Tibial nerve (tissue), 4 donors: ENCODE data around the gene SSH3. TPM values are rescaled to one million over a fixed set of nuclear protein-coding genes. Genes with fewer than 3 reads are reported as not detected.
A peak's percentile ranks its signal among the peaks of the same experiment; 100 is the strongest.

ENCODE experiments used
- DNase-seq, 2 donors: peaks; one replicate each; pipeline ENCODE4 v3.0.0-alpha.2; 2019; ENCODE audit warnings: low spot score in 2 of 2
- H3K27ac ChIP-seq, 4 donors: fragments of 200-600 bp; sonication (generic) in 3 of 4; one replicate each; pipeline ENCODE4 v1.5.1; 2017 to 2019; ENCODE audit warnings: mild to moderate bottlenecking in 1 of 4
- H3K27me3 ChIP-seq, 2 donors: fragments of 200-600 bp; sonication (generic) in 1 of 2; one replicate each; pipeline versions ENCODE4 v1.5.1 to v1.6.0; 2017 to 2019
- H3K36me3 ChIP-seq, 3 donors: fragments of 200-600 bp; sonication (generic); one replicate each; pipeline ENCODE4 v1.5.1; 2018 to 2019
- H3K4me1 ChIP-seq, 4 donors: fragments of 200-600 bp; sonication (generic) in 3 of 4; one replicate each; pipeline ENCODE4 v1.5.1; 2017 to 2019
- H3K4me3 ChIP-seq, 4 donors: fragments of 200-600 bp; sonication (generic) in 3 of 4; one replicate each; pipeline ENCODE4 v1.5.1; 2017 to 2019; ENCODE audit warnings: mild to moderate bottlenecking in 1 of 4, moderate library complexity in 1 of 4
- H3K9me3 ChIP-seq, 4 donors: fragments of 200-600 bp; sonication (generic) in 3 of 4; one replicate each; pipeline ENCODE4 v1.5.1; 2017 to 2019
- EP300 ChIP-seq, 2 donors: sonication (generic); formaldehyde crosslinking; IDR thresholded peaks; one replicate each; pipeline ENCODE4 v1.6.1; 2017; ENCODE audit warnings: antibody characterized with exemption in 2 of 2, mild to moderate bottlenecking in 1 of 2
- POLR2A ChIP-seq, 2 donors: fragments of 450-650 bp; IDR thresholded peaks; one replicate each; pipeline ENCODE4 v1.6.1; 2017; ENCODE audit warnings: antibody characterized with exemption in 2 of 2, mild to moderate bottlenecking in 2 of 2, moderate library complexity in 2 of 2
- WGBS, 2 donors: methylation state at CpG; one replicate each; pipeline ENCODE4 v1.1.5; 2018; 5-methylcytosine and 5-hydroxymethylcytosine counted together
- total RNA-seq, 4 donors: library from RNA; depleted of rRNA; stranded (reverse); fragments of >200 nt; gene quantifications; one replicate each; pipeline ENCODE4 v1.1.0, GENCODE V29; 2016
- TF ChIP-seq, protein P1 (sequence below), 5 experiments: fragments of 200-600 bp in 3 of 5; fragments of 450-650 bp in 2 of 5; sonication (generic) in 3 of 5; IDR thresholded peaks; one replicate each; pipeline ENCODE4 v1.5.1; 2016 to 2019; ENCODE audit warnings: antibody characterized with exemption in 5 of 5, mild to moderate bottlenecking in 3 of 5, moderate library complexity in 2 of 5

The SSH3 gene
- total RNA-seq, 4 donors from 2014 or later = 28.5 to 51.6 (median 43.1) TPM

DNA sequence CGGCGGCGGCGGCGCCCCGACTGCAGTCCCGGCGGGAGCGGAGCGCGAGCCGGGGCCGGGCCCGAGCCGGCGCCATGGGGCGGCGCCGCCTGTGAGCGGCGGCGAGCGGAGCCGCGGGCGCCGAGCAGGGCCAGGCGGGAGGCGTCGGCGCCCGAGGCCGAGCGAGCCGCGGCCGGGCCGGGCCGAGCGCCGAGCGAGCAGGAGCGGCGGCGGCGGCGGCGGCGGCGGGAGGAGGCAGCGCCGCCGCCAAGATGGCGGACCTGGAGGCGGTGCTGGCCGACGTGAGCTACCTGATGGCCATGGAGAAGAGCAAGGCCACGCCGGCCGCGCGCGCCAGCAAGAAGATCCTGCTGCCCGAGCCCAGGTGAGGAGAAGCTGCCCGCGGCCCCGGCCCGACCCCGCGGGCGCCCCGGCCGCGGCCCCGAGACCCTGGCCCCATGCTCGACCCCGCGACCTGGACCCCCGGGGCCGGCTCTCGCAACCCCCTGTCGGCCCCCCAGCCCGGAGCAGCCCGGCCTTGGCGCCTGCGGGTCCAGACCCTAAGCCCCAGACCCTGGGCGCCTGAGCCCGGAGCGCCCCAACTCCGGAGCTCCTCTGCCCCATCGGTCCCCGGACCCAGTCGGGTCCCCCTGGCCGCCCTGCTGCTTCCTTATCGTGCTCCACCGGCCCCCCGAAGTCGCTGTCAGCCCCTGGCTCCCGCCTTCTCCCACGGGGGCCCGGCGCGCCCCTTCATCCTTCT is 36.7 kb upstream of the SSH3 start, which contains the start of gene GRK2:
GRK2 (plus strand) TSS at position 25 of the 739 bp plus-strand sequence; CDS start at position 252, 227 bp downstream.
- no peaks in the 10 kb centered on the region for H3K9me3 ChIP-seq
- peaks cover 0 to 4% (median 0%) of the 10 kb centered on the region in 3 donors for H3K36me3 ChIP-seq
- 1 to 2% methylated on average over 14 to 43 of the region's 103 CpGs for WGBS, 2 donors
- no peaks in the 10 kb centered on the region for H3K27me3 ChIP-seq
- peak within 1 kb of the TSS; percentile 76 to 99 (median 93) for H3K4me3 ChIP-seq
- TF ChIP-seq, protein P1, sequence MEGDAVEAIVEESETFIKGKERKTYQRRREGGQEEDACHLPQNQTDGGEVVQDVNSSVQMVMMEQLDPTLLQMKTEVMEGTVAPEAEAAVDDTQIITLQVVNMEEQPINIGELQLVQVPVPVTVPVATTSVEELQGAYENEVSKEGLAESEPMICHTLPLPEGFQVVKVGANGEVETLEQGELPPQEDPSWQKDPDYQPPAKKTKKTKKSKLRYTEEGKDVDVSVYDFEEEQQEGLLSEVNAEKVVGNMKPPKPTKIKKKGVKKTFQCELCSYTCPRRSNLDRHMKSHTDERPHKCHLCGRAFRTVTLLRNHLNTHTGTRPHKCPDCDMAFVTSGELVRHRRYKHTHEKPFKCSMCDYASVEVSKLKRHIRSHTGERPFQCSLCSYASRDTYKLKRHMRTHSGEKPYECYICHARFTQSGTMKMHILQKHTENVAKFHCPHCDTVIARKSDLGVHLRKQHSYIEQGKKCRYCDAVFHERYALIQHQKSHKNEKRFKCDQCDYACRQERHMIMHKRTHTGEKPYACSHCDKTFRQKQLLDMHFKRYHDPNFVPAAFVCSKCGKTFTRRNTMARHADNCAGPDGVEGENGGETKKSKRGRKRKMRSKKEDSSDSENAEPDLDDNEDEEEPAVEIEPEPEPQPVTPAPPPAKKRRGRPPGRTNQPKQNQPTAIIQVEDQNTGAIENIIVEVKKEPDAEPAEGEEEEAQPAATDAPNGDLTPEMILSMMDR (IDR thresholded peaks at IDR 0.05) = no peak
- TF ChIP-seq POLR2A (IDR thresholded peaks at IDR 0.05) (no peak), EP300 (IDR thresholded peaks at IDR 0.05) (no peak)
- DNase-seq = no peak
- peaks cover 5 to 74% (median 59%) of the 10 kb centered on the region in 4 donors for H3K4me1 ChIP-seq
- peak within 1 kb of the TSS; percentile 85 to 98 (median 94) for H3K27ac ChIP-seq

DNA sequence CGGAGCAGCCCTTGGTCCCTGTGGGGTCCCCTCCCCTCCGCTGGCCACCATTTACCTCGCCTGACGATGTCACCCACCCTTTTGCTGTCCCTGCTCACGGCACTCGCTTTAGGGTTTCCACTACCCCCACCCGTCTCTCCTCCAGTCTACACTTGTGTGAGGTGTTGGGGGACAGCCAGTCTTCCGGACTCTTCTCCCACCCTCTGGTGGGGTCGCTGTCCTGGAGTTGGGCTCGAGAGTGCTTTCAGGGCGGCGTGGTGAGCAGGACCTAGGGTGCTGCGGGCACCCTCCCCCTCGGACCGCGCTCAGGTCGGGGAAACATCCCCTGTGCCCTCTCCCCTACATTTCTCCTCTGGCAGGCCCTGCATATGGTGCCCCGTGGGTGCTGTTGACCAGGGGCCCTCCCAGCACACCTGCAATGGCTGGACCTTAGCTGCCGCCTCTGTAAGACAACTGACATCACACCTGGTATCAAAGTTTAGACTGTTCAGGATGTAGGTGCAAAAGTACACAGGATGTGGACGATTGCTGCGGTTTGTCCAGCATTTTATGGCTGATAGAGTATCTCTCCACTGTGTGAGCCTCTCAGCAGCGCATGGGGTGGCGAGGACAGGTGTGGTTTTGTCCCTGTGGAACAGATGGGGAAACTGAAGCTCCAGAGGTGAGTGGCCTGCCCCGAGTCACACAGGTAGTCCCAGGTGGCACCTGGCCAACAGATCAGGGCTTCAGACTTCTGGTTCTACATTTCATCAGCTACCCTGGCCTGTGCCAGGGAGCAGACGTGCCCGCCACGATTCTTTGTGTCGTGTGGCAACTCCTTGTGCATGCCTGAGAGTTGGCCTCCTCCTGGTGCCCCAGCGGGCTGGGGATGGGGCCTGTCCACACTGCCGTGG is 35.9 kb upstream of the SSH3 start:
- TF ChIP-seq, protein P1 (IDR thresholded peaks at IDR 0.05) = no peak
- no peak for TF ChIP-seq EP300 (IDR thresholded peaks at IDR 0.05)
- TF ChIP-seq POLR2A (IDR thresholded peaks at IDR 0.05) = no peak
- DNase-seq = no peak
- Histone ChIP-seq H3K4me1 (peaks cover 5 to 74% (median 59%) of the 10 kb centered on the region in 4 donors), H3K36me3 (peaks cover 0 to 8% (median 4%) of the 10 kb centered on the region in 3 donors), H3K9me3 (no peaks in the 10 kb centered on the region), H3K27ac (peak overlapping the region; percentile 83 to 98 (median 94)), H3K27me3 (no peaks in the 10 kb centered on the region), H3K4me3 (peak overlapping the region; percentile 76 to 99 (median 93))
- 17 to 18% methylated on average over 28 to 30 of the region's 30 CpGs for WGBS, 2 donors

DNA sequence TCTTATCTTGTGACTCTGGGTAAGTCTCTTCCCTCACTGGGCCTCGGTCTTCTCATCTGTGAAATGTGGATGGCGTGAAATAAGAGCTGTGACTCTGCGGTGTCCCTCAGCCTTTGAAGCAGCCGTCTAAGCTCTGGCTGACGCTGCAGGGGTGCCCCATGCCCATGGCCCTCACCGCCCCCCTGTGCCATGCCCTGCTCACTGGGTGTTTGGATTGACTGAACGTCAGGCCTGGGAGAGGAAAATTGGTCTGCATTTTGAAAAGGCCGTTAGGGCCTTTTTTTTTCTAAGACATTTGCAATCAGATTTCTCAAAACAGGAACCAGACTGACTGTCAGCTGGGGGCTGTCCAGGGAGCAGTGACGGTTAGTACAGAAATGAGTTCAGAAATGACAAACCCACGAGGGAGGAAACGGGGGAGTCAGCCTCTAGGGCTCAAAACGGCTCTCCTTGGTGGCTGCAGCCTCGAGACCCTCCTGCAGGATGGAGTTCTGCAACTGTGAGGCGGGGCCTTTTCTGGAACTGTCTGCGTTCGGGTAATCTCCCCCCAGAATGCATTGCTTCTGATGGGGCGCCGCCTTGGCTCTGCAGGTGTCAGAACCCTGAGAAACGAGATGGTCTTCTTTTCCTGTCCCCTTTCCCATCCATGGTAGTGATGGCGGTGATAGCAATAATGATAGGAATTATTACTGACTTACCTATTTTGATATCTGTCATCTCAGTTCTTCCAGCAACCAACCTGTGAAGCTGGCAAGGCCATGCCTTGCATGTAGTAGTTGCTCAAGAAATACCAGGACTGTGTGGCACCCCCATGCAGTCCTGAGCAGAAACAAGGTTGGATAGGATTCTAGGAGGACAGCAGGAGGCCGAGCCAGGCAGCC is 35.0 kb upstream of the SSH3 start:
- WGBS, 2 donors = 46 to 54% methylated on average over 21 of the region's 21 CpGs
- H3K9me3 ChIP-seq = no peaks in the 10 kb centered on the region
- peak overlapping the region; percentile 76 to 99 (median 93) for H3K4me3 ChIP-seq
- peak overlapping the region in 3 of 4 donors; percentile 92 to 98 (median 96) for H3K27ac ChIP-seq
- H3K27me3 ChIP-seq = no peaks in the 10 kb centered on the region
- peaks cover 5 to 74% (median 61%) of the 10 kb centered on the region in 4 donors for H3K4me1 ChIP-seq
- H3K36me3 ChIP-seq = peaks cover 0 to 10% (median 4%) of the 10 kb centered on the region in 3 donors
- no peak for DNase-seq
- TF ChIP-seq EP300 (IDR thresholded peaks at IDR 0.05) = no peak
- no peak for TF ChIP-seq POLR2A (IDR thresholded peaks at IDR 0.05)
- TF ChIP-seq, protein P1 (IDR thresholded peaks at IDR 0.05) = no peak

DNA sequence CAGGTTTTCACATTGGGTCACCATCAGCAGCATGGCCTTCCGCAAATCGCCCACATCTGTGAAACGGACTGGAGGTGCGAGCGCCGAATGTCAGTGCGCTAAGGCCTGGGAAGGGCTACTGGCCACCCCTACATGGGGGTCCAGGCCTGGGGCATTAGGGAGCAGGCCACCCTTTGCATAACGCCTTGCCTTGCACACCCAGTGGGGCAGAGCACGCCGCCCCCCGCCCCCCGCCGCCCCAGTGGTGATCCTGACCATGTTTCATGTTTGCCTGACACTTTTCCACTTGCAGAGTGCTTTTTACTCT is 34.4 kb upstream of the SSH3 start:
- 83 to 93% methylated on average over 7 to 12 of the region's 13 CpGs for WGBS, 2 donors
- no peaks in the 10 kb centered on the region for H3K27me3 ChIP-seq
- peaks cover 5 to 77% (median 67%) of the 10 kb centered on the region in 4 donors for H3K4me1 ChIP-seq
- H3K27ac ChIP-seq = peak overlapping the region in 3 of 4 donors; percentile 92 to 98 (median 96)
- H3K36me3 ChIP-seq = peaks cover 0 to 10% (median 4%) of the 10 kb centered on the region in 3 donors
- peak overlapping the region in 3 of 4 donors; percentile 39 to 99 (median 89) for H3K4me3 ChIP-seq
- H3K9me3 ChIP-seq = no peaks in the 10 kb centered on the region
- no peak for DNase-seq
- TF ChIP-seq, protein P1 (IDR thresholded peaks at IDR 0.05) = no peak
- TF ChIP-seq POLR2A (IDR thresholded peaks at IDR 0.05) (no peak), EP300 (IDR thresholded peaks at IDR 0.05) (no peak)
